HG03135 (cell line): Measurements from ENCODE around the gene NOTCH3.

Experiments used
- ATAC-seq: cut with Tn5 transposase; IDR thresholded peaks from one replicate; pipeline ENCODE4 v1.9.1; 2021; ENCODE audit warnings: mild to moderate bottlenecking, moderate library complexity; ENCODE audit not compliant: unreplicated experiment

Gene NOTCH3

GRCh38 chr19:15237759-15238638 is 37.2 kb upstream of the NOTCH3 start:
- ATAC-seq, result no peak

- ATAC-seq, result no peak
These were observed 36.1 kb upstream of the NOTCH3 start for GRCh38 chr19:15236886-15237285.

- ATAC-seq, result no peak
These were observed 35.0 kb upstream of the NOTCH3 start for GRCh38 chr19:15235781-15236180.

GRCh38 chr19:15234431-15235130 is 33.8 kb upstream of the NOTCH3 start:
- no peak for ATAC-seq

DNA sequence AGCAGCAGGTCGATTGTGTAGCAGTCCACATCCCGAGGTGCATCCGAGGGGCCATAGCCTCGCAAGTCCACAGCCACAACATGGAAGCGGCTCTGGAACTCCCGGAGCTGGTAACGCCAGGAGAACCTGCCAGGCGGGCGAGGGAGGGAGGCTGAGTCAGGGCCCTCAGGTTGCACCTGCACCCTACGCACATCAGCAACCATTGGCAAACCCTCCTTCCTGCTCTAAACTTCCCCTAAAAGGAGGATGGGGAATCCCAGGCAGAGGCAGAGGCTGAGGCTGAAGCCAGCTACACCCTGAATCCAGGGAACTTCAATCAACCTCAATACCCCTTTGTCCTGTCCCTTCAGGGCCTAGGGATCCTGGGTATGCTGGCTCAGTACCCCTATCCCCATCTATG is 30.5 kb upstream of the NOTCH3 start:
- no peak for ATAC-seq

DNA sequence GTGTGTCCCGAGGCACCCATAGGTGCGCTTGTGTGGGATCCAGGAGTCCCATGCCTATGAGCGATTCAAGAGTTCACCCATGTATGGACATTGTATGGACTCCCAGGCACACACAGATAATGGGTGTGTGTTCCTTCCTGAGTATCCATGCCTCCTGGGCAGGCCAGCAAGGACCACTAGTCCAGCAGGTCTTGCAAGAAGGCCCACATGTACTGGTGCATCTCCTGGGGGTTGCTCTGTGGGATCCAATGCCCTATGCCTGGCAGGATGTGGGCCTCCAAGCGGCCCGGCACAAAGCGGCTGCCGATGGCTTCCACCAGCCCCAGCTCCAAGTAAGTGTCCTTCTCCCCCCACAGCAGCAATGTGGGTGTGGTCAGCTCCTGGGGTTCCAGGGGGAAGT is 26.5 kb upstream of the NOTCH3 start:
- no peak for ATAC-seq

DNA sequence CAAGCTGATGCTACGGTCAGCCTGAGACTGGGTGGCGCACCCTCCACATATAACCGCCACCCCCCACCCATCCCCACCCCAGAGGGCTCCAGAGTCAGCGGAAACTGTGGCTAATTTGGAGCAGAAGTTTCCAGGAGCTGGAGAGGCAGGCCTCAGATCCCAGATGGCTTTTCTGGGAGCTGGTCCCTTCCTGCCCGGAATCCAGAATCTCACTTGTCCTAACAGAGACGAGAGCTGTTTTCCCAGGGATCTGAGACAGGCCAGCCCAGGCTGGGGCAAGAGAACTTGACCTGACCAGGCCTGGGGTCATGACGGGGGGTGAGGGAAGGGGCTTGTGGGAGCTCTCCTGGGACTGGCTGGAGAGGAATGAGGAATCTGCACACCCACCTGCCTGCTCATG is 25.0 kb upstream of the NOTCH3 start:
- no peak for ATAC-seq

- no peak for ATAC-seq
These were observed 23.0 kb upstream of the NOTCH3 start for GRCh38 chr19:15223649-15224361.

GRCh38 chr19:15222738-15223648 is 22.2 kb upstream of the NOTCH3 start:
- ATAC-seq, result no peak

GRCh38 chr19:15220833-15221232 is 20.0 kb upstream of the NOTCH3 start:
- ATAC-seq, result no peak

- ATAC-seq, result no peak
These were observed 17.7 kb upstream of the NOTCH3 start for GRCh38 chr19:15218501-15218900.

DNA sequence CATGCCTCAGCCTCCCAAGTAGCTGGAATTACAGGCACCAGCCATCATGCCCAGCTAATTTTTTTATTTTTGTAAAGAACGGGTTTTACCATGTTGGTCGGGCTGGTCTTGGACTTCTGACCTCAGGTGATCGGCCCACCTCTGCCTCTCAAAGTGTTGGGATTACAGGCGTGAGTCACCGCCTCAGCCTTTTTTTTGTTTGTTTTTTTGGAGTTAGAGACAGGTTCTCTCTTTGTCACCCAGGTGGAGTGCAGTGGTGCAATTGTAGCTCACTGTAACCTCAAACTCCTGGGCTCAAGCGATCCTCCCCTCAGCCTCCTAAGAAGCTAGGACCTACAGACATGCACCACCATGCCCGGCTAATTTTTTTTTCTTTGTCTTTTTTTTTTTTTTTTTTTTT is 15.6 kb upstream of the NOTCH3 start:
- ATAC-seq, result no peak

DNA sequence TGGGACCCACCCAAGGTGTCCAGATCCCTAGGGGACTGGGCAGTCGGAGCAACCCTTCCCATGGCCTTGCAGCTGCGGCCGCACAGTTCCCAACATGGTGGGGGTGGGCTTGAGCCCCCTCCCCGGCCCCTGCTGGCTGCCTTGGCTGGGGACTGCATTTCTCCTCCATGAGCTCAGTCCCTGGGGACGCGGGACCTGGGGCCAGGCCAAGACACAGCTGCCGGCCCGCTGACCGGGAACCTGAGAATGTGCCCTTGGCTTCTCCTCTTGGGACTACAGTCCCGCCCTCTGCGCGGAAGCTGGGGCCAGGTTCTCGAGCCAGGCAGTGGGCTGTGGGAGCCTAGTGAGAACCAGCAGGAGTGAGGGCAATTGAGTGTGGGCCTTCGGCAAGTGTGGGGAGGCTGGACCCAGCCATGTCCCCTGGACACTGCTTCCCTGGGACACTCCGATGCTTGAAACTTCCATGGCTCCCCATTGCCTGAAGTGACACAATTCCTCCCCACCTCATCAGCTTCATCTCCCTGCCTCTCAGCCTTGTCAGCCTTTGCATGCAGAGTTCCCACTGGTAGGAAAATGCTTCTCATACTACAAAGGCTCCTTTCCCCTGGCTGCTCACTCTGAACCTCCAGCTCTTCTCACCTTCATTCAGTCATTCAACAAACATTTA is 13.1 kb upstream of the NOTCH3 start:
- no peak for ATAC-seq

GRCh38 chr19:15212711-15213110 is 11.9 kb upstream of the NOTCH3 start:
- no peak for ATAC-seq

DNA sequence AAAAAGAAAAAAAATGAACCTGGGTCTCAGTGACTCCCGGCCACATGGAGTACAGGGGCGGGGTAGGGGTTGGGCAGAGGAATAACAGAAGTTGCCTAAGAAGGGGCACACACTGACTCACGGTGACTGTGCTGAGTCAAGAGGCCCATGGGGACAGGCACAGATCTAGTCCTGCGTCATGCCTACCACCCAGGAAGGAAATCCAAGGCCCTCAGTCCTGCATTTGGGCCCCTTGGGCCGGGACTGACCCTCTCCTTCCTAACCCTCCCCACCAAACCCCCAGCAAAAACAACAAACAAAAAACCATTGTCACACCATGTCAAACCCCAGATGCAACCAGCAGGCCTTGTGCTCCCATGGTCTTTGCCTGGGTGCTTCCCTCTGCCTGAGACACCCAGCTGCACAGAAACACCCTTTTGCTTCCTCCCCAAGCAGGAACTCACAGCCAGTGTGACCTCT is 9.6 kb upstream of the NOTCH3 start:
- no peak for ATAC-seq

DNA sequence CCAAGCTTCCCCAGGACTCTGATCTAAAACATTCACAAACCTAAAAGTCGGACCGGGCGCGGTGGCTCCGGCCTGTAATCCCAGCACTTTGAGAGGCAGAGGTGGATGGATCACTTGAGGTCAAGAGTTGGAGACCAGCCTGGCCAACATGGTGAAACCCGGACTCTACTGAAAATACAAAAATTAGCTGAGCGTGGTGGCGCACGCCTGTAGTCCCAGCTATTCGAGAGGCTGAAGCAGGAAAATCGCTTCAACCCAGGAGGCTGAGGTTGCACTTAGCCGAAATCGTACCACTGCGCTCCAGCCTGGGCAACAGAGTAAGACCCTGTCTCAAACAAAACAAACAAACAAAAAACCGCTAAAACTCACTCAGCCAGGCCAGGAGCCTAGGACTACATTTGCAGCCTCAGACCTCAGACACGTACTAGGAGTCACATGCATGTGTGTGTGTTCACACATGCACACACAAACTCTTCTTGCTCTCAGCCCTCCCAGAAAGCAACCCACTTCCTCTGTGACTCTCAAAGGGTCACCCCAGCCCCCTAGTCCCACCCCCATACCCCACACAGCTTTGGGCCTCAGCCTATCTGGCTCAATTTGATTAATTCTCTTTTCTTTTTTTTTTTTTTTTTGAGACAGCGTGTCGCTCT is 704 bp upstream of the NOTCH3 start:
- no peak for ATAC-seq

DNA sequence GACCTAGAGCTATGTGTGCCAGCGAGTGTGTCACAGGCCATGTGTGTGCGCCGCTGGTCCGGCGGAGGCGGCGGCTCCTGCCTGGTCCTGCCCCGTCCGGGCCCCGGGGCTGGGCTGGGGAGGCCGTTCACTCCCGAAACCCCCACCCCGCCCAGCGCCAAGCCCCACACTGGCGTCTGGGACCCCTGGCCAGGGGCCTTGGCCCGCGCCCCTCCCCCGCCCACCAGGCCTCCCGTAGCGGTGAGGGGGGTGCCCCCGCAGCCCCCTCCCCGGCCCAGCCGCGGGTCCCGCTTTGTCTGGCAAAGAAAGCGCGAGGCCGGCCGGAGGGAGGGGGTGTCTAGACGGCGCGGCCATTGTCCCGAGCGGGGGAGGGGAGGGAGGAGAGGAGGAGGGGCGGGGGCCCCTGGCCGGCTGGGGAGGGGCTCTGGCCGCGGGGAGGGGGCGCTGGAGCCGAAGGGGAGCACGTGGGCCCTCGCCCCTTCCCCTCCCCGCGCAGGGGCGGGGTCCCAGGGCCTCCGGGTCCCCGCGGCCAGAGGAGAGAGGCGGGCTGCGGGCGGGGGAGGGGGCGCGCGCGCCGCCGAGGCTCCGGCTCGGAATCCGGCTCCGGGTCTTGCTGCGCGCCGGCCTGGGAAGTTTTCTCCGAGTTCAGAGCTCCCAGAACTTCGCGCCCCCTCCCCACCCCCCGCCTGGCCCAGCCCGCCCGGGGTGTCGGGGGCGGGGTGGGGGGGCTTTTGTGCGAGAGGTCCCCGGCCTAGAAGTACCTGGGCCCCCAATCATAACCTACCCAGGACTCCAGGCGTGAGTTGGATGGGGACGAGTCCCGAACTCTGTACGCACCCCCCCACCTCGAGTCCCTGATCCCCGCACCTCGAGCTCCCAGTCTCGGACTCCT is 888 bp downstream of the NOTCH3 start:
- ATAC-seq, result no peak

DNA sequence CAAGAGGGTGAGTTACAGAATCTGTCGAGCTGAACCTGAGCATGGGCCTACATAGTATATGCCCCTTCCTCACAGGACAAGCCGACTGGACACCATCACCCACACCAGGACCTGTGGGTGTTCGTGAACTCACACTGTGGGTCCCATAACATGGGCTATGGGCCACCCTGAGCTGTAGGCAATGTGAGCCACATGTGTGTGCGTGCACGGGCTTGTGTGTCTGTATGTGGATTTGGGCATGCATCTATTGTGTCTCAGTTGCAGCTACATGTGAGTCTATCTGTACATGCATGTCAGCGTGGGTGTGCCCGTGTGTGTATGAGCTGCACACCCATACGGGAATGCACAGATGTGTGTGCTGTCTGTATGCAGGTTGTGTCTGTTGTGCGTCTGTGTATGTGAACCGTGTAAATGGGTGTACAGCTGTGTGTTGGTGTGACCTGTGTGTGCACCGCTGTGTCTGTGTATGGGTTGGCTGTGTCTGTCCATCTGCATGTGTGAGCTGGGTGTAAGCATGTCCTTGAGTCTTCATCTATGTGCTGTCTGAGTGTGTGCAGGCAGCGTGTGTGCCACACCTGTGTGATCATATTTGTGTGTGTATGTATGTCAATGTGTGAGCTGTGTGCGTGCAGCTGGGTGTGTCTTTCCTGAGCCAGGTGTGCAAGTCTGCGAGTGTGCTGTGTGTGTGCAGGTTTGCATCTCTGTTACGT is 1.7 kb downstream of the NOTCH3 start:
- no peak for ATAC-seq
